SK-N-SH treated with all-trans-retinoic acid at 6 μM for 48 hours (cell line): ENCODE data around the gene JMJD1C.

ENCODE experiments used
- ARNTL ChIP-seq: fragments of 450-650 bp; formaldehyde crosslinking; IDR thresholded peaks from 2 replicates; pipeline ENCODE4 v1.5.0; 2020; ENCODE audit warnings: low read depth, mild to moderate bottlenecking, moderate library complexity, borderline replicate concordance
- CSDC2 ChIP-seq: fragments of 250-450 bp; sonication (Bioruptor Pico); IDR thresholded peaks from 2 replicates; pipeline ENCODE4 v1.5.0; 2020; ENCODE audit warnings: mild to moderate bottlenecking, moderate library complexity
- ESRRG ChIP-seq: fragments of 250-450 bp; sonication (Bioruptor Pico); IDR thresholded peaks from 2 replicates; pipeline ENCODE4 v1.6.1; 2021; ENCODE audit warnings: mild to moderate bottlenecking
- PPARA ChIP-seq: fragments of 250-450 bp; sonication (Bioruptor Pico); IDR thresholded peaks from 2 replicates; pipeline ENCODE4 v1.5.0; 2020; ENCODE audit warnings: mild to moderate bottlenecking, borderline replicate concordance
- SNAI2 ChIP-seq: fragments of 250-450 bp; sonication (Bioruptor Pico); IDR thresholded peaks from 2 replicates; pipeline ENCODE4 v1.5.0; 2020; ENCODE audit warnings: mild to moderate bottlenecking, moderate library complexity
- ZFP3 ChIP-seq: fragments of 250-450 bp; sonication (Bioruptor Pico); IDR thresholded peaks from 2 replicates; pipeline ENCODE4 v1.5.0; 2020; ENCODE audit warnings: mild to moderate bottlenecking, moderate library complexity
- ZFP30 ChIP-seq: fragments of 450-650 bp; formaldehyde crosslinking; IDR thresholded peaks from 2 replicates; pipeline ENCODE4 v1.5.0; 2022; ENCODE audit warnings: mild to moderate bottlenecking, moderate library complexity
- ZNF70 ChIP-seq: fragments of 450-650 bp; formaldehyde crosslinking; IDR thresholded peaks from 2 replicates; pipeline ENCODE4 v1.5.0; 2020; ENCODE audit warnings: mild to moderate bottlenecking, moderate library complexity
- TF ChIP-seq, protein P1 (sequence below): fragments of 250-450 bp; sonication (Bioruptor Pico); IDR thresholded peaks from 2 replicates; pipeline ENCODE4 v1.5.1; 2020; ENCODE audit warnings: low read depth, mild to moderate bottlenecking, moderate library complexity
- TF ChIP-seq, protein P2 (sequence below): fragments of 250-450 bp; sonication (Bioruptor Pico); IDR thresholded peaks from 2 replicates; pipeline ENCODE4 v1.8.0; 2021; ENCODE audit warnings: low read depth, mild to moderate bottlenecking, moderate library complexity, borderline replicate concordance
- TF ChIP-seq, protein P3 (sequence below): fragments of 250-450 bp; sonication (Bioruptor Pico); IDR thresholded peaks from 2 replicates; pipeline ENCODE4 v1.5.1; 2021; ENCODE audit warnings: mild to moderate bottlenecking, moderate library complexity
- TF ChIP-seq, protein P4 (sequence below): fragments of 250-450 bp; sonication (Bioruptor Pico); IDR thresholded peaks from 2 replicates; pipeline ENCODE4 v1.8.0; 2020; ENCODE audit warnings: mild to moderate bottlenecking, moderate library complexity, borderline replicate concordance

DNA sequence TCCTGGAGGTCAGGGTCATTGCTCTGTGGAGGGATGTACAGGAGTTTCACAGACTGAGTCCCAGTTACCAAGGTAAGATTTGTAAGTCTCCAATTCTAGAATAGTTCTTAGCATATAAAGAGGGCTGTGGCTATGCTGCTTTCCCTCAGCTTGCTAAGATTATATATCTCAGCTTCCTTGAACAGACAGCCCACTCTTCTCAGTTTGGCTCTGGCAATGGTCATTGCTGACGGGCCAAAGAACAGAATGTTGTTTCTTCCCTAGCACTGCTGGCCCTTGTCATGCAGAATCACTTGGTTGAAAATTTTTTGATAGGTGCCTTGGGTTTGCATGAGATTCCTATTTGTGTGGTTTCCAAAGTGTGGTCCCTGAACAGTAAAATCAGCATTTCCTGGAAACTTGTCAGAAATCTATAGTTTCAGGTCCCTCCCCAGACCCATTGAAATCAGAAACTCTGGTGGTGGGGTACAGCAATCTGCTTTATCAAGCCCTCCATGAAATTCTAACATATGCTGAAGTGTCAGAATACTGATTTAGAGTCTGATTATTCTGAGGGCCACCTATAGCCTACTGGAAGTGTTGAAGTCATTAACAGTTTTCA is 294.4 kb downstream of the JMJD1C start:
- TF ChIP-seq, protein P1, sequence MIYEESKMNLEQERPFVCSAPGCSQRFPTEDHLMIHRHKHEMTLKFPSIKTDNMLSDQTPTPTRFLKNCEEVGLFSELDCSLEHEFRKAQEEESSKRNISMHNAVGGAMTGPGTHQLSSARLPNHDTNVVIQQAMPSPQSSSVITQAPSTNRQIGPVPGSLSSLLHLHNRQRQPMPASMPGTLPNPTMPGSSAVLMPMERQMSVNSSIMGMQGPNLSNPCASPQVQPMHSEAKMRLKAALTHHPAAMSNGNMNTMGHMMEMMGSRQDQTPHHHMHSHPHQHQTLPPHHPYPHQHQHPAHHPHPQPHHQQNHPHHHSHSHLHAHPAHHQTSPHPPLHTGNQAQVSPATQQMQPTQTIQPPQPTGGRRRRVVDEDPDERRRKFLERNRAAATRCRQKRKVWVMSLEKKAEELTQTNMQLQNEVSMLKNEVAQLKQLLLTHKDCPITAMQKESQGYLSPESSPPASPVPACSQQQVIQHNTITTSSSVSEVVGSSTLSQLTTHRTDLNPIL (CRISPR knock-in tag) = no peak
- no peak for TF ChIP-seq ZFP3 (CRISPR knock-in tag)
- TF ChIP-seq, protein P2, sequence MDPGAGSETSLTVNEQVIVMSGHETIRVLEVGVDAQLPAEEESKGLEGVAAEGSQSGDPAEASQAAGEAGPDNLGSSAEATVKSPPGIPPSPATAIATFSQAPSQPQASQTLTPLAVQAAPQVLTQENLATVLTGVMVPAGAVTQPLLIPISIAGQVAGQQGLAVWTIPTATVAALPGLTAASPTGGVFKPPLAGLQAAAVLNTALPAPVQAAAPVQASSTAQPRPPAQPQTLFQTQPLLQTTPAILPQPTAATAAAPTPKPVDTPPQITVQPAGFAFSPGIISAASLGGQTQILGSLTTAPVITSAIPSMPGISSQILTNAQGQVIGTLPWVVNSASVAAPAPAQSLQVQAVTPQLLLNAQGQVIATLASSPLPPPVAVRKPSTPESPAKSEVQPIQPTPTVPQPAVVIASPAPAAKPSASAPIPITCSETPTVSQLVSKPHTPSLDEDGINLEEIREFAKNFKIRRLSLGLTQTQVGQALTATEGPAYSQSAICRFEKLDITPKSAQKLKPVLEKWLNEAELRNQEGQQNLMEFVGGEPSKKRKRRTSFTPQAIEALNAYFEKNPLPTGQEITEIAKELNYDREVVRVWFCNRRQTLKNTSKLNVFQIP (CRISPR knock-in tag) = no peak
- TF ChIP-seq ZFP30 (CRISPR knock-in tag) = no peak
- no peak for TF ChIP-seq ZNF70 (CRISPR knock-in tag)
- no peak for TF ChIP-seq ARNTL
- TF ChIP-seq, protein P3, sequence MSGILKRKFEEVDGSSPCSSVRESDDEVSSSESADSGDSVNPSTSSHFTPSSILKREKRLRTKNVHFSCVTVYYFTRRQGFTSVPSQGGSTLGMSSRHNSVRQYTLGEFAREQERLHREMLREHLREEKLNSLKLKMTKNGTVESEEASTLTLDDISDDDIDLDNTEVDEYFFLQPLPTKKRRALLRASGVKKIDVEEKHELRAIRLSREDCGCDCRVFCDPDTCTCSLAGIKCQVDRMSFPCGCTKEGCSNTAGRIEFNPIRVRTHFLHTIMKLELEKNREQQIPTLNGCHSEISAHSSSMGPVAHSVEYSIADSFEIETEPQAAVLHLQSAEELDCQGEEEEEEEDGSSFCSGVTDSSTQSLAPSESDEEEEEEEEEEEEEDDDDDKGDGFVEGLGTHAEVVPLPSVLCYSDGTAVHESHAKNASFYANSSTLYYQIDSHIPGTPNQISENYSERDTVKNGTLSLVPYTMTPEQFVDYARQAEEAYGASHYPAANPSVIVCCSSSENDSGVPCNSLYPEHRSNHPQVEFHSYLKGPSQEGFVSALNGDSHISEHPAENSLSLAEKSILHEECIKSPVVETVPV = no peak
- TF ChIP-seq ESRRG (CRISPR knock-in tag) = no peak
- TF ChIP-seq SNAI2 (CRISPR knock-in tag) = no peak
- no peak for TF ChIP-seq CSDC2 (CRISPR knock-in tag)
- TF ChIP-seq PPARA = no peak
- TF ChIP-seq, protein P4, sequence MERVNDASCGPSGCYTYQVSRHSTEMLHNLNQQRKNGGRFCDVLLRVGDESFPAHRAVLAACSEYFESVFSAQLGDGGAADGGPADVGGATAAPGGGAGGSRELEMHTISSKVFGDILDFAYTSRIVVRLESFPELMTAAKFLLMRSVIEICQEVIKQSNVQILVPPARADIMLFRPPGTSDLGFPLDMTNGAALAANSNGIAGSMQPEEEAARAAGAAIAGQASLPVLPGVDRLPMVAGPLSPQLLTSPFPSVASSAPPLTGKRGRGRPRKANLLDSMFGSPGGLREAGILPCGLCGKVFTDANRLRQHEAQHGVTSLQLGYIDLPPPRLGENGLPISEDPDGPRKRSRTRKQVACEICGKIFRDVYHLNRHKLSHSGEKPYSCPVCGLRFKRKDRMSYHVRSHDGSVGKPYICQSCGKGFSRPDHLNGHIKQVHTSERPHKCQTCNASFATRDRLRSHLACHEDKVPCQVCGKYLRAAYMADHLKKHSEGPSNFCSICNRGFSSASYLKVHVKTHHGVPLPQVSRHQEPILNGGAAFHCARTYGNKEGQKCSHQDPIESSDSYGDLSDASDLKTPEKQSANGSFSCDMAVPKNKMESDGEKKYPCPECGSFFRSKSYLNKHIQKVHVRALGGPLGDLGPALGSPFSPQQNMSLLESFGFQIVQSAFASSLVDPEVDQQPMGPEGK (CRISPR knock-in tag) = no peak
